Measurements from ENCODE around the gene SPPL3.

SPPL3 gene

GRCh38 chr12:120774169-120774916, 129.8 kb downstream of the SPPL3 start:
- no peak for DNase-seq (ENCODE audit: low read depth)

GRCh38 chr12:120771097-120771496, 133.1 kb downstream of the SPPL3 start:
- no peak for DNase-seq (ENCODE audit: low read depth)

DNA sequence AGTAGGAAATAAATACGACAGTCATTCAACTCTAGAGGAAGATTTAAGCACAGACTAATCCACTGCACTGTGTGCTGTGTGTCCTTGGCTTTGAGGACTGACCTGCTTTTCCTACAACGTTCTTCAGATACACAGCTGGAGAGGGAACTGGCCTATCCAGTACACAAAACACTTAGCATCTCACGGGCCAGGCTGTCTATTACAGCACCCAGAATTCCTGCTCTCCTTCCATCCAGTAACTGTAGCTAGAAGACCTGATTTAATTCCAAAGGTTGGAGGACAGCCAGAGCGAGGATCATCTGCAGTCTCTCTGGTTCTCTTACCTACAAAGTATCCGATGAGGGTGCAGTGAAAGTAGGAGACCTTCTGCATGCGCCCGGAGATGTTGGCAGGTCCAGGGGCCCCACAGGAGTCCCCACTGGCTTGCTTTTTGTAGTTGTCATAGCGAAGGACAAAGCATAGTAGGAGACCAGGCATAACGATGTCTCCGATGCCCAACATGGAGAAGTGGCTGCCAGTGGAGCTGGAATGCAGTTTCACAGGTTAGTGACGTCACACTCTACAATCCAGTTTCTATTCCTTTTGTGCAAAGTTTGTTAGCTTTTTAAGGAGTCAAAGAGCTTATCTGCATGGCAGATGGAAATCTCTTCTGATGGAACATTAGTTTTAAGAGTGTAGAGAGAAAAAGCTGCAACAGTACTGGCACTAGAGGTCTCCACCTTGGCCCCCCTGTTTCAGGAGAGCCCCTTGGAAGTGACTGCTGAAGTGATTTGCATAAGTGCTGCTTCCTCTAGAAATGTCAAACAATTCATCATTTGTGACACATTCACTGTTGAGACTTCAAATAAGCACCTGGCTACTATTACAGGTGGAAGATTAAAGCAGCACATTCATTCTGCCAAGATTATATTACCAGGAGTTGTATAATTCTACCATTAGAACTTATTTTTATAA, 136.8 kb downstream of the SPPL3 start:
- no peak for DNase-seq (ENCODE audit: low read depth)

DNA sequence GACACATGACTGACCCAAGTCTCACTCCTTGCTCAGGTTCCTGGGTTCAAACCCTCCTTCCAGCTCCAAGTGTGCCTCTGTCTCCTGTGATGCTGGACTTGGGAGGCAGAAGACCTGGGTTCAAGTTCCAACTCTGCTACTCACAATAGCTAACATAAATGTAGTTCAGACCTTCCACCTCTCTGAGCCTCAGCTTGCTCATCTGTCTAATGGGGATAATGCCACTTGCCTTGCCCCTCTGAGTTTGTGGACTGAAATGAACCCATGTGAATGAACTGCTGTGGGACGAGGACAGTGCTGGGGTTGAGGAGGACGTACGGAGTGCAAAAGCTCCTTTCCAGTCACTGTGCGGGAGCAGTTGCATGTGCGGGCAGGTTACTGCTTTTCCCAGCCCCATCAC, 137.6 kb downstream of the SPPL3 start:
- no peak for DNase-seq (ENCODE audit: low read depth)

GRCh38 chr12:120764816-120765215, 139.3 kb downstream of the SPPL3 start:
- DNase-seq (ENCODE audit: low read depth), result no peak

DNA sequence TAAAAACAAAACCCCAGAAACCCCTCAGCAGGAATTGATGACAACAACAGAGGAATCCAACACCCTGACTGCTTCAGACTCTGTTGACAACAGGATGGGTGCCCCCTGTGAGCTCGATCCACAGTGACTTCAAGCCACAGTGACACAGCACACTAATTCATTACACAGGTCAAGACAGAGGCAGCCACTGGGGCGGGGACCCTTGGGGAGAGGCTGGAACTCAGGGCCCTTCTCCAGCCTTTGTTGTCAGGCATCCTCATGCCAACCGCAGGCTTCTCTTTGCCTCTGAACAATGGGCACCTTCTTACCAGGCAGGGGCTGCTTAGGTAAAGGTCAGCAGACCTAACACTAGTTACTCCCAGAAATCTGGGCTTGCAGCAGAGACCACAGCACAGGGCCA, 140.9 kb downstream of the SPPL3 start:
- DNase-seq (ENCODE audit: low read depth), result no peak

DNA sequence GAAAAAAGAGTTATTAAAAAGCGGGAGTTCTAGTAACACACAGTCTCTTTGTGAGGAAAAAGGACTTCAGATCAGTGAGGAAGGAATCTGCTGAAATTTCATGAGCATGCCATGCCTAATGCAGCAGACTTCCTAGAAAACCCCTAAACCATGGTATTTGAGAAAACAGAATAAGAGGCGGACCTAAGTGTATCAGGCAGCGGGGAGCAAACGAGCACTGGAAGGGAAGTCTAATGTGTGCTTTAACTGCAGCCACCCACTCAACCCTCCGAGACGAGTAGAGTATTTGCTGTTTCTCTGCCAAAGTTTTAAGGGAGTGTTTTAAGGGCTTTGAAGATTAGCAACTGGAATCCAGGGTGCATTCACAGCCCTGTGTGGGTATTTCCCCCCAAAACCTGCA, 142.1 kb downstream of the SPPL3 start:
- DNase-seq (ENCODE audit: low read depth), result no peak

DNA sequence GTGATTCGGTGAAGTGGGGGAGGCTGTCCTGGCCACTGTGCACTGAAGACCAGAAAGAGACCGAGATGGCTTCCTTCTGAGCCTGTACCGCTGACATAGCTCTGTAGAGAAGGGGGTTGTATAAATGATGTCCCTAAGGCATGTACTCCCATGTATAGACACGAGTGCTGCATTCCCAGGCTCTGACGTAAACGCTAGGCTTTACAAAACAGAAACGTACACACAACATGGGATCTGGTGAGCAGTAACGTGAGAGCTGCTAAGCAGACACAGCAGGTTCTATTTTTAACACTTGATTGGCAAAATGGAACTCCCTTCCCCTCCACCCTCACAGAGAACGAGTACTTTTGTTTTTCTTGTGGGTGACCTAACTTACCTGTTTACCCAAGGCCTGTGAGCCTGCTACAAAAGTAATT, 142.6 kb downstream of the SPPL3 start:
- DNase-seq (ENCODE audit: low read depth), result no peak

DNA sequence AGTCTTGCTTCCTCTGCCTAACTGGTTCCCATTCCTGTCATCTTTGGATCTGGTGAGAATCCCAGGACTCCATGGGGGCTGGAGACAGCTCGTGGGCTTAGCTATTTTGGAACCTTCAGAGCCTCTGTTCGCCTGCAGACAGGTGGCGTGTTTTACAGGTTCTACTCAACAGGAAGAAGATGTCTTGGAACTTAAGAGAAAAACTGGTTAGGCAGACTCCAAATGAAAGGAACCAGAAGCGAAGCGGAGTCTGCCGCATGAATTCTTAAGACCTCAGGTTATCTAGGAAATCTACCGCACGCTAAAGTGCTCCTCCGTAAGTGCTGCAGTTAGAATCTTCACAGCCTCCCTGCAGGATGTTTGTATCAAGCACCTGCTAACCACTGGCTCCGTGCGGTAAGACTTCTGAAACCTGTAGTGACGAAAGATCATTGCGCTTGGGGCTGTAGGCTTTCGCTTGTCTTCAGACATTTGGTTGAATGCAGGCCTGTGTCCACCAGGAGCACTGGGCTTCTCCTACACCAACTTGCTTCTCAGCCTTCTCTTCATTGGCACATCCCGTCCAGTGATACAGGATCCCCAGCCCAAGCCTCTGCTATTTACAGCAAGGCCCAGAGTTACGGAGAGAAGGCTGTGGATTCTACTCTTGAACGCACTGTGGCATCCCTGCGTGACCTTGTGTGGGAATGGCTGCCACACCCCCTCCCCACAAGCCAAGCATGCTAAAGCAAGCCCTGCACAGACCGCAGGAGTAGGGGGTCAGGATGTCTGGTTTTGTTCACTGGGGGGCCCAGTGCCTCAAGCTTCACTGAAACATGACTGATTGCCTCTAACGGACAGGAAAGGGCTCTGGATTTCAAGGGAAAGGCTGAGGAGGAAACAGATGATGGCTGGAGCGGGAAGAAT, 143.6 kb downstream of the SPPL3 start:
- DNase-seq (ENCODE audit: low read depth), result no peak

- DNase-seq (ENCODE audit: low read depth), result no peak
These were observed 144.4 kb downstream of the SPPL3 start for GRCh38 chr12:120759591-120760348.

GRCh38 chr12:120758798-120759590, 145.2 kb downstream of the SPPL3 start:
- DNase-seq (ENCODE audit: low read depth), result no peak

DNA sequence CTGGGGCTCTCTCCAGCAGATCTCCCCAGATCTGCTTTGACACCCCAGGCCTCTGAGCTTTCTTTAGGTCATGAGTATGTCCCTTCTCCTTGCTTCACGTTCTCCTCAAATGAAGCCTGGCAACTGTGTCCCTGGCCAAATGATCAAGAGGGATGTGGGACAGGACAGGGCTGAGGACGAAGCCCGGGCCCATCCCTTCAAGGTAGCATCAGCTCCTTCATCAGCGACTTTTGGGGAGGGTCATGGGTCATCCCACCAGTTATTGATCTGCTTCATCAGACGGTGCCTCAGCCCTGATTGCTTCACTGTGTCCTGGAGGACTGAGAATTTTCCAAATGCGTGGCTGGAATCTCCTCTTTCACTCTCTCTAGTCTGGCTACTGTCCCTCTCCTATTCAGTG, 146.2 kb downstream of the SPPL3 start:
- no peak for DNase-seq (ENCODE audit: low read depth)

- DNase-seq (ENCODE audit: low read depth), result no peak
These were observed 146.9 kb downstream of the SPPL3 start for GRCh38 chr12:120757226-120757742.

DNA sequence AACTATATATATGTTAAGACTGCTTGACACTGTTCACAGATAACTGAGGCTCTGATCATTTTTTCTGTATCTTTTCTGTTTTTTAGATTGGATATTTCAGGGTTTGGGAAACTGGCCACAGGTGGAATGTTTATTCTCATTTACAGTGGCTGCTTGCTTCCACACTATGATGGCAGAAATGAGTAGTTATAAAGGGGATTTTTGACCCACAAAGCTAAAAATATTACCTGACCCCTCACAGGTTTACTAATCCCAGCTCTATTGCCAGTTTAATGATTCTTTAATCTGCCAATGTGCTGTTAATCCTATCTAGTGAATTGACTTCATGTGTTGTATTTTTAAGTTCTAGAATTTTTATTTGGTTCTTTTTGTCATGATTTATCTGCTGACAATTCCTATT, 148.9 kb downstream of the SPPL3 start:
- DNase-seq (ENCODE audit: low read depth), result no peak

- DNase-seq (ENCODE audit: low read depth), result no peak
These were observed 149.4 kb downstream of the SPPL3 start for GRCh38 chr12:120754792-120755191.

DNA sequence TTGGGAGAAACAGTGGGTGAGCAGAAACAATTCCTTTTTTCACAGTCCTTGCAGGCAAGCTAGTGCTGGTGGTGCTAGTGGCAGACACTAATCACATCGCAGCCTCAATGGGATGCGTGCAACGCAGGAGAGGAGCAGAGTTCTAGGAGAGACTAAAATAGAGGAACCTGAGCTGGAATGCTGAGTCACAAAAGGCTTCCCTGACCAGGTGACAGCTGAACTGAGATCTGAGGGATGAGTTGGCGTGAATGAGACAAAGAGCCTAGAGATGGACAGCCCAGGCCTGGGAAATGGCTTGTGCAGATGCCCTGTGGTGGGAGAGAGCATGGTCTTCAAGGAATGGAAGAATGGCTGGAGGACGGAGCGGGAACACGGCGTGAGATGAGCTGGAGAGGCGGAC, 152.8 kb downstream of the SPPL3 start:
- DNase-seq (ENCODE audit: low read depth), result no peak

- DNase-seq (ENCODE audit: low read depth), result no peak
These were observed 153.4 kb downstream of the SPPL3 start for GRCh38 chr12:120750806-120751205.

GRCh38 chr12:120749256-120749655, 154.9 kb downstream of the SPPL3 start:
- DNase-seq (ENCODE audit: low read depth), result no peak

DNA sequence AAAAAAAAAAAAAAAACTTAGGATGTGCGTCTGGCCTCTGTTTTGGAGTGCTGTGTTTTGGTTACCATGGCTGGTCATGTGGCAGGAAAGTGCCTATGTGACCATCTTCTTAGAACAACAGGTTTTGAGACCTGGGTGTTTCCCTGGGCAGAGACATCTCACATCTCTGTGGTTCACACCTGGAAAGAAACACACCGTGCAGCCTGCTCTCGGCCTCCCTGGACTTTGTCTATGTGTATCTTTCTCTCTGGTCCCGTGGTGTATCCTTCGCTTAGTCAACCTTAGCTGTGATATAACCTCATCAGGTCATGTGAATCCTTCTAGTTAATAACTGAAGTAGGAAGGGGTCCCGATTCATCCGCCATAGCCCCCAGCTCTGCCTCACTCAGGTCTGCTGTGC, 155.9 kb downstream of the SPPL3 start:
- DNase-seq (ENCODE audit: low read depth), result no peak

GRCh38 chr12:120744922-120745493, 159.2 kb downstream of the SPPL3 start:
- DNase-seq (ENCODE audit: low read depth), result no peak

All from T-helper 22 cell (primary cell).